ENCODE results near the gene FARP1.

The FARP1 gene

DNA sequence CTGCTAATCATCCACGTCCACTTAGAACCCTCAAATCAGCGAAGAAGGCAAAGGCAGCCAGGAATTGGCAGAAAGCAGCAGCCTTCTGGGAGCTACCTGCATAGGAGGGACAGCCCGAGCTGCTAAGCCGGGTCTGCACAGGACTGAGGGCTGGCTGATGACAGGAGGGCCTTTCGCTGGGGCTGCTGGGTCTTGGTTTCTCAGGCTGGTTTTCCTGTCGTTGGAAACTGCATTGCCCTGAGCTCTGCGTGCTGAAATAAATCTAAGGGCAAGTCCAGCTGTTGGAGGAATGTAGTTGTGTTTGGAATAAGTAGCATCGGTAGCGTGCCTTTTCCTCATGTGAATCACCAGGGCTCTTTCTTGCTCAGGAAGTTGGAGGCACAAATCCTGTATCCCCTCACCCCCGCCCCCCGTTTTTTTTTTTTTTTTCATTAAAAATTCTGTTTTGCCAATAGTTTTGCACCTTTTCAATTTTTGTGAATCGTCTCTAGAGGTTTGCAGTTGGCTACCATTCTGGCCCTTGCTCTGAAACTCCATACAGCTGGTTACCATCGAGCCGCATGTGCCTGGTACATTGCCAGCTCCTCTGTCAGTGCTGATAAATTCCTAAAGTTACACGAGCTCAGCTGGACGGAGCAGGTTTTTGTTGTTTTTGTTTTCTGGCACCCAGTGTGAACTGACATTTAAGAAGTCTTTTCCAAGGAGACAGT is 228.1 kb downstream of the FARP1 start:
- no peaks in the 10 kb centered on the region for H3K36me3 Mint-ChIP-seq
- no peak for DNase-seq (ENCODE audit: low spot score in 2 of 2)

DNA sequence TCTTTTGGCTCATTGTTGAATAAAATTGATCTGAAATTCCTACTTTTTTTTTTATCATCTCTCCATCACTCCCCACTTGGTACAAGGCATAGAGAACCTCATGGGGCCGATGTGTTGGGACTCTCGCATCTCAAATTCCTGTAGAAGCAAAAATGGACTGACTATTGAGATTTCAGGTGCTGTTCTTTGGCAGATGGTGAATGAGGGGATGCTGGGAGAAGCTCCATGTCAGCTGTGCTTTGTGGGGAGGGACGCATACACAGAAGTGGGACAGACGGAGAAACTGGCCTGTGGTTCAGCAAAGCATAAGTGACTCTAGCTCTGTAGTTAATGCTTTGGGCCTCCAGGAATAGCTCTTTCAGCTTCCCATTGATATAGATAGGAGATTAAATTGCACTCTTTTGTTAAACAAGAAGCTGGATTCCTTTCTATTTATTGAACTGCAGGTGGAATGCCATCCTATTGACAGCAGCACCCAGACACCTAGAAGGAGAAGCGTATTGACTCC is 228.7 kb downstream of the FARP1 start:
- Mint-ChIP-seq H3K9me3 (peaks cover 9% of the 10 kb centered on the region), H3K36me3 (no peaks in the 10 kb centered on the region), H3K27ac (no peak overlapping the region), H3K4me1 (no peaks in the 10 kb centered on the region), H3K4me3 (no peak overlapping the region)
- DNase-seq (ENCODE audit: low spot score in 2 of 2) (no peak), ATAC-seq (no peak)

More for the DNA sequence above, 228.1 kb downstream of the FARP1 start:
- ATAC-seq = no peak
- Mint-ChIP-seq H3K4me1 (no peaks in the 10 kb centered on the region), H3K27ac (no peak overlapping the region), H3K4me3 (no peak overlapping the region), H3K9me3 (peaks cover 9% of the 10 kb centered on the region)

DNA sequence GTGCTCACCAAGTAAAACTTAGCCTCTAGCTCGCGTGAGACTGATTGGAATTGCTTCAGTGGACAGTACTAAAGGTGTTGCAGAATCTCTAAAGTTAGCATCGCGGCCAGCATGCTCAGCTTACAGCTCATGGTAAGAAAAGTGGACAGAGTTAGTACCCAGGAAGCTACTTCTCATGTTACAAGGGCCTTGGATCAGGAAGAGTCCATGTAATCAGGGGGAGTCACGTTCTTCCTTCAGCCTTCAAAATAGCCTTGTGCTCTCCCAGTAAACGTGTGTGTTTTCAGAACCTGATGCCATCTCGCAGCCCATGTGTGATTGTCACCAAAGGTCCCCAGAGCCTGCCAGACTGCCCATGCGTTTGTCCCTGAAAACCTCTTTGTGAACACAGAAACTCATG is 230.0 kb downstream of the FARP1 start:
- no peak for DNase-seq (ENCODE audit: low spot score in 2 of 2)
- Mint-ChIP-seq H3K27ac (no peak overlapping the region), H3K4me3 (no peak overlapping the region), H3K4me1 (no peaks in the 10 kb centered on the region), H3K36me3 (no peaks in the 10 kb centered on the region), H3K9me3 (peaks cover 9% of the 10 kb centered on the region)
- ATAC-seq = no peak

DNA sequence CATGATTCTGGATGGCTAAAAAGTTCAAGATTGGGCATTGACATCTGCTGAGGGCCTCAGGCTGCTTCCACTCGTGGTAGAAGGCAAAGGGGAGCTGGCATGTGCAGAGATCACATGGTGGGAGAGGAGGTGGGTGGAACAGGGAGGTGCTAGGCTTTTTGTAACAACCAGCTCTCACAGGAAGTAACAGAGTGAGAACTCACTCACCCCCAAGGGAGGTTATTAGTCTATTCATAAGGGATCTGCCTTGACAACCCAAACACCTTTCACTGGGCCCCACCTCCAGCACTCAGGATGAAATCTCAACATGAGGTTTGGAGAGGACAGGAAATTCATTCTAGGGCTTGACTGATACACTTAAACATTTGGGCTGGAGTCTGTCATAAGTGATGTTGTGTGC is 231.9 kb downstream of the FARP1 start:
- no peaks in the 10 kb centered on the region for H3K36me3 Mint-ChIP-seq
- H3K4me1 Mint-ChIP-seq = no peaks in the 10 kb centered on the region
- H3K4me3 Mint-ChIP-seq = no peak overlapping the region
- DNase-seq (ENCODE audit: low spot score in 2 of 2) (no peak), ATAC-seq (no peak)
- H3K9me3 Mint-ChIP-seq = peaks cover 8% of the 10 kb centered on the region
- no peak overlapping the region for H3K27ac Mint-ChIP-seq

DNA sequence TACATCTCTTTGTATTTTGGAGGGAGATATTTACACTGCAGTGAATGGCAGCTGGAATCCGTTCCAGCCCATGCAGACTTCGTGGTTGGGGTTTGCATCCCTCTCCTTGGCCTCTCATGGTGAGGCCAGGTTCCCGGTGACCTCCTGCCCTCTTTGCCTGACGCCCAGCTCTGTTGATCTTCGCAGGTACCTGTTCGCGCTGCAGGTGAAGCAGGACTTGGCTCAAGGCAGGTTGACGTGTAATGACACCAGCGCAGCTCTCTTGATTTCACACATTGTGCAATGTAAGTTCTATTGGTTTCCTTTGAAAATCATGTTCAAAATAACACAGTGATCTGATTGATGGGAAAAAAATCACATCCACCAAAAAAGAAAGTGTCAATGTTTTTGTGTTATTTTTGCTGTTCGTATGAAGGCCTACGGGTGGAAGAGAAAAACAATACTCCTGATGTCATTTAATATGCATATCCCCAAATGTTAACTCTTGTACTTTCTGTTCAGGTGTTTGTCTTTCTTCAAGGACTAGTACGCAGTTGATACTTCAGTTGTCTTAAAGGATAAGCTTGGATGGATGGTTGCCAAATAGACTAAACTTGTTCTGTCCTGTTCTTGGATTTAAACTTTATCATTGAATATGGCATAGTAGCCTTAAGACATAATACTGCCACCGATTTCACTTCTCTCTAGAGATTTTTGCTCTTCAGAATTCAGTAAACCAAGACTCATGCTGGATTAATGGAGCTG is 234.9 kb downstream of the FARP1 start:
- DNase-seq (ENCODE audit: low spot score in 2 of 2) (no peak), ATAC-seq (no peak)
- H3K36me3 Mint-ChIP-seq = no peaks in the 10 kb centered on the region
- peaks cover 3% of the 10 kb centered on the region for H3K9me3 Mint-ChIP-seq
- H3K27ac Mint-ChIP-seq = no peak overlapping the region
- H3K4me3 Mint-ChIP-seq = no peak overlapping the region
- H3K4me1 Mint-ChIP-seq = no peaks in the 10 kb centered on the region

DNA sequence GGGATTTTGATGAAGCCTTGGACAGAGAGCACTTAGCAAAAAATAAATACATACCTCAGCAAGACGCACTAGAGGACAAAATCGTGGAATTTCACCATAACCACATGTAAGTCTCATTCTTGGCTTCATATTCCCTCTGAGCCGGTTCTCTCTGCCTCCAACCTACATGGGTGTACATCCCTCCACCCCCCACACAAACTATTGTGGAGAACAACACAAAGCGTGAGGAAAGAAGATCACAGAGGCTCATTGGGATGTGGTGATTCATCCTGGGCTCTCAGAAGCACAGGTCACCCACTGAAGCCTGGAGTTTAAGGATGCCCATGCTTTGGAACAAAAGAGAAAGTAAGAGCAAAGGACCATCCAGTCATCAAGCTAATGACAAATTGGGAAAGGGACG is 241.8 kb downstream of the FARP1 start:
- Mint-ChIP-seq H3K27ac (no peak overlapping the region), H3K4me1 (peaks cover 6% of the 10 kb centered on the region), H3K4me3 (no peak overlapping the region), H3K9me3 (no peaks in the 10 kb centered on the region), H3K36me3 (no peaks in the 10 kb centered on the region)
- no peak for DNase-seq (ENCODE audit: low spot score in 2 of 2)
- ATAC-seq = no peak

DNA sequence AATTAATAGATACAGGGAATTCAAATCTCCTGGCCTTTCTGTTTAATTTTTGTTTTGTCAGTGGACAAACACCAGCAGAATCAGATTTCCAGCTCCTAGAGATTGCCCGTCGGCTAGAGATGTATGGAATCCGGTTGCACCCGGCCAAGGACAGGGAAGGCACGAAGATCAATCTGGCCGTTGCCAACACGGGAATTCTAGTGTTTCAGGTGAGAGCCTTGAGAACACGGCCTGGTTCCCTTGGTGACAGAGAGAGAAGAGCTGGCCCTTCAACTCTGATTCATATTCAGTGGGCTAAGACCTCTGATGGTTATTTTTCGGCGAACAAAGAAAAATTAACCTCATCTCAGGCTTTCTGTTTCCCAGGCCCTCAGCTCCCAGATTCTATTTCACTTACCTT is 242.7 kb downstream of the FARP1 start:
- no peak overlapping the region for H3K4me3 Mint-ChIP-seq
- no peak for ATAC-seq
- no peak overlapping the region for H3K27ac Mint-ChIP-seq

DNA sequence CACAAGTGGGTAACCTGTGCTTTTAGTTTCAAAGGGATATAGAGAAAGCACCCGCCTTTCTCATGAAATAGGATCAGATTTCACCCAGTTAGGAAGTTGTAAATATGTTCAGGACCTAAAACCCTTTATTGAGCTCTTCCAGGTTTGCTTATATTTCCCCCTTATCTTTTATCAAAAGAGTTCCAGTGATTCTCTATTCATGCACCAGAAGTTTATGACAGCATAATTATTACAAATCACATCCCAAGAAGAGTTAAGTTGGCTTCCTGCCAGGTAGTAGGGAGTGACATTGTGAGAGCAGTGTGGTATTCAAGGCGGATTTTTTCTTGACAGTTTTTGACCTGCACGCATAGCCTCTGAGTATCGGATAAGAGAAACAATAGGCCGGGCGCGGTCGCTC is 243.7 kb downstream of the FARP1 start:
- no peak overlapping the region for H3K4me3 Mint-ChIP-seq
- DNase-seq (ENCODE audit: low spot score in 2 of 2) = no peak
- H3K36me3 Mint-ChIP-seq = no peaks in the 10 kb centered on the region
- no peak overlapping the region for H3K27ac Mint-ChIP-seq
- no peak for ATAC-seq
- H3K9me3 Mint-ChIP-seq = no peaks in the 10 kb centered on the region
- H3K4me1 Mint-ChIP-seq = peaks cover 6% of the 10 kb centered on the region

More for the DNA sequence above, 242.7 kb downstream of the FARP1 start:
- H3K4me1 Mint-ChIP-seq = peaks cover 6% of the 10 kb centered on the region
- no peaks in the 10 kb centered on the region for H3K36me3 Mint-ChIP-seq
- DNase-seq (ENCODE audit: low spot score in 2 of 2) = no peak
- no peaks in the 10 kb centered on the region for H3K9me3 Mint-ChIP-seq

DNA sequence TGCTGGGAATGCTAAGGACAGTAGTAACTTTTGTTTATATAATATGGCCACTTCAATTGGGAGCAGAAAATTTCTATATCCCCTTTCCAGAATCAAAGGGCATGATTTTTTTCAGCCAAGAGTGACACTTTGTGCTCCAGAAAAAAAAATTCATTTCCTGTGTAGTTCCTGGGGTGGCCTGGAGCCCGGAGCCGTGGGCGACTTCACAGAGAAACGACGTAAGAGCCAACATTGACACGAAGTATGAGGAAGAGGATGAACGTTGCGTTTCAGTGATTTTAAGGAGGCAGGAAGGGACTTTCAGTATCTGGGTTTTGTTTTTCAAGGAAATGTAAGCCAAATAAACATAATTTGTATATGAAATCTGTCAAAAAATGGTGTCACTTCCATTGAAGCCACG is 246.4 kb downstream of the FARP1 start:
- H3K4me3 Mint-ChIP-seq = no peak overlapping the region
- no peaks in the 10 kb centered on the region for H3K36me3 Mint-ChIP-seq
- H3K27ac Mint-ChIP-seq = no peak overlapping the region
- no peak for ATAC-seq
- H3K4me1 Mint-ChIP-seq = peaks cover 6% of the 10 kb centered on the region
- no peaks in the 10 kb centered on the region for H3K9me3 Mint-ChIP-seq
- DNase-seq (ENCODE audit: low spot score in 2 of 2) = no peak

DNA sequence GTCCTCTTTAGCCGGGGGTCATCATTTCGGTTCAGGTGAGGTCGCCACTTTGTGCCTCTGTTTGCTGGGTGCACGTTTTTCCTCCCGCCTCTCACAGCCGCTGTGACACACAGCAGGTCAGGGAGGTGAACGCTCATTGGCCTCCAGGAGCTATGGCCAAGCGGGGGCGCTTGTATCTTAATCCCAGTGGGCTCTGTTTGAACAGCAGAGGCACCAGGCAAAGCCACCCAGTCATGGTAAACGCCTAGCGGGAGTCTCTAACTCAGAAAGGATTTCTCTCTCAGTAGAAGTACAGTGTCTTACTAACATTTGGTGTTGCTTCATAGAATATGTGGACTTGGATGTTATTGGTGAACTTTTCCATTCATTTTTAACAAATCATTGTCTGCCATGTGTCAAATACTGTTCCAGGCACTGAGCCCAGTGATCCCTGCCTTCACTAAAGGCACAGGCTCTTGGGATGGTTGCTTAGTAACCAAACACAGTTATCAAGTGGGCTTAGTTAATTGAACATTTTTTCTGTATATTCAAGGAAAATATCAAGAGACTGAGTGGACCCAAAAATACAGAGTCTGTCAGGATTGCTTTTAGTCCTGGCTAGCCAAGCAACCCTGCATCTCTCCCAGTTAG is 247.3 kb downstream of the FARP1 start:
- no peaks in the 10 kb centered on the region for H3K4me1 Mint-ChIP-seq
- no peak overlapping the region for H3K27ac Mint-ChIP-seq
- no peaks in the 10 kb centered on the region for H3K36me3 Mint-ChIP-seq
- H3K9me3 Mint-ChIP-seq = no peaks in the 10 kb centered on the region
- ATAC-seq = no peak
- no peak overlapping the region for H3K4me3 Mint-ChIP-seq
- no peak for DNase-seq (ENCODE audit: low spot score in 2 of 2)

DNA sequence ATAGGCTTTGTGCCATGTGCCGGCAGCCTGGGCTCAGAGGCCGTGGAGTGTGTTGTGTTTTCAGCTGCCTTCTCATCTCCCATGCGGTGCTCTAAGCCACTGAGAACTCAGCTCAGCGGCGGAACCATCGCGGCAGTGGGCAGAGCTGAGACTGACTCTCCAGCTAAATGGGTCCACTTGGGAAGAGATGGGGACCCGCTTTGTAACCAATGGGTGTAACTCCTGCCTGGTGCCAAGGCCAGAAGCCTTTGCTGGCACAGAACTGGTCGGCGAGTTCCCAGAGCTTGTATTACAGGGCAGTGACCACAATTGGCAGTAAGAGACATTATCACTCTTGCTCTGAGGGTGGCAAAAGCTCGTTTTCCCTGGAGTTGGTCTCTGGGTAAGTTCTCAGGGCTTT is 251.0 kb downstream of the FARP1 start:
- Mint-ChIP-seq H3K4me3 (no peak overlapping the region), H3K27ac (no peak overlapping the region), H3K4me1 (no peaks in the 10 kb centered on the region)

DNA sequence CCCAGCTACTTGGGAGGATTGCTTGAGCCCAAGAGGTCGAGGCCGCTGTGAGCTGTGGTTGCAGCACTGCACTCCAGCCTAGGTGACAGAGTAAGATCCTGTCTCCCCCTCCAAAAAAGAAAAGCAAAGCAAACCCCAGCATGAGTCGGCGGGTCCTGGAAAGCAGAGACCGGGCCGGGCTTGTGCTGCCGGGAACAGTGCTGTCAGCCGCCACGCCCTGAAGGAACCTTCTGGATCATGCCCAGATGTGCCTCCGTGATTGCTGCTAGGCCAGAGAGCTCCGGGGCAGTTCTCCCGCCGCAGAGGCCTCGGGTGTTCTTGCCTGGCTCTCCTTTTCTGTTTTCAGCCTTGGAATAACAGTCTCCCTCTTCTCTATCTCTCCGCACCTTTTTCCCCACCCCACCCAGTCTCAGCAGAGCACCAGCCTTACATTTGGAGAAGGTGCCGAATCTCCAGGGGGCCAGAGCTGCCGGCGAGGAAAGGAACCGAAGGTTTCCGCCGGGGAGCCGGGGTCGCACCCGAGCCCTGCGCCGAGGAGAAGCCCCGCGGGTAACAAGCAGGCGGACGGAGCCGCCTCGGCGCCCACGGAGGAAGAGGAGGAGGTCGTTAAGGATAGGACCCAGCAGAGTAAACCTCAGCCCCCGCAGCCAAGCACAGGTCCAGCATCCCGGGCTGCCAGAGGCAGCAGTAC is 252.1 kb downstream of the FARP1 start:
- no peak for DNase-seq (ENCODE audit: low spot score in 2 of 2)
- no peak overlapping the region for H3K27ac Mint-ChIP-seq
- H3K4me3 Mint-ChIP-seq = no peak overlapping the region
- no peak for ATAC-seq
- H3K36me3 Mint-ChIP-seq = no peaks in the 10 kb centered on the region
- H3K4me1 Mint-ChIP-seq = no peaks in the 10 kb centered on the region
- no peaks in the 10 kb centered on the region for H3K9me3 Mint-ChIP-seq

More for the DNA sequence above, 251.0 kb downstream of the FARP1 start:
- DNase-seq (ENCODE audit: low spot score in 2 of 2) = no peak
- Mint-ChIP-seq H3K36me3 (no peaks in the 10 kb centered on the region), H3K9me3 (no peaks in the 10 kb centered on the region)
- ATAC-seq = no peak

DNA sequence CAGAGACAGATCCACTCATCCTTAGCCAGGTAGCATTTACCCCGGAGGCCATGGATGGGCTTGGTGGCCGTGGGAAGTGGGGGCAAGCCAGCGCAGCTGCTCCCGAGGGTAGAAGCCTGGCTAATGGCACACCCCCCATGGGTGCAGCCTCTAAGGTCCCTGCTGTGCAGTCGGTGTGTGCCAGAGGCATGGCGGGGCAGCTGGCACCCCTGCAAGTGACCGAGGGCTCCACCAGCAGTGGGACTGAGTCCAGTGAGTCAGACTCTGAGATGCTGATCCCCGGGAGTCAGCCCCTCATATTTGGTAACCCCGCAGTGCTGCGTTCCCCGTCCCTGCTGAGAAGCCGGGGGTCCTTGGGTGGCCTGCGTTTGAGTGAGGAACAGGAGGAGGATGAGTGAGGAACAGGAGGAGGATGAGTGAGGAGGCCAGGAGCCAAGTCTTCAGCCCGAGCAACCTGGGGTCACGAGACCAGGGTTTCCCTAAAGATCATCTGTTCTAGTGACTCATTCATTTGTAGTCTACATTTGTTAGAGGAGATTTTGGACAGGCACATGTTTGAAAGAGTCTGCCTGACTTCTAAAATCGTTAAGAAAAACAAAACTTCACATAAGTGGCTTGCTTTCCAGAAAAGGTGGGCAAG is 253.3 kb downstream of the FARP1 start:
- Mint-ChIP-seq H3K4me3 (no peak overlapping the region), H3K36me3 (no peaks in the 10 kb centered on the region), H3K27ac (no peak overlapping the region), H3K9me3 (no peaks in the 10 kb centered on the region), H3K4me1 (no peaks in the 10 kb centered on the region)
- ATAC-seq (no peak), DNase-seq (ENCODE audit: low spot score in 2 of 2) (no peak)

DNA sequence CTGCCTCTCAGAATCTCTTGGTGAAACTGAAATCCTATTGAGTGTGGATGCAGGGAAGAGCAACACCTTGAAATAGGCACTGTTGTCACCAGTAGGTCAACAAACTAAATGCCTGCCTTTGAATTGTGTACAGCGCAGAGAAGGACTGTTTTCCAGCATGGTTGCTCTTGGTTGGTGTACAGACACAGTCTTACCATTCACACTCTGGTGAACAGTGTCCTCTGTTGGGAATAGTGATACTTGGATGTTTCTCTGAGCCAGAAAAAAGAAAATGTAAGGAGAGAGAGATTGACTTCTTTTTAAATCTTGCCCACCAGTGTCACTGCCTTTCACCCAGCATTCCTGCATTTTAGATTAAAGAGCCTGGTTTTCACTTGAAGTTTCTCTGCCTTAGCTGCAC is 254.3 kb downstream of the FARP1 start:
- DNase-seq (ENCODE audit: low spot score in 2 of 2) = no peak
- Mint-ChIP-seq H3K36me3 (no peaks in the 10 kb centered on the region), H3K27ac (no peak overlapping the region), H3K4me3 (no peak overlapping the region), H3K4me1 (no peaks in the 10 kb centered on the region), H3K9me3 (no peaks in the 10 kb centered on the region)
- no peak for ATAC-seq

DNA sequence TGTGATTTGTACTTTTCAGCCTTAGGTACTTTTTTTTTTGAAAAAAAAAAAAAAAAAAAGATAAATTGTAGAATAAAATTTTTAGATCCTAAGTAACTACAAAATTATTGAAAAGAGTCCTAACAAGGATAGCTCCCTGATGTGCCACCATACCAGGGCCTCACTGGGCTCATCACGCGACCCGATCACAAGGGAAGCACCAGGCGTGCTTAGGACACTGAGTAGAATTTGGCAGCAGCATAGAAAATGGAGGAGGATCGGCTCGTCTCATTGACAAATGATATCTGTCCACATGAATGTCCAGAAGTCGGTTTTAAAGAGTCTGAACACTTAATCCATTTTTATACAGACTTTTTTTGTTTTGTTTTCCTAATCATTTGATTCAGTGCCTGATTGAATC is 255.0 kb downstream of the FARP1 start:
- no peak overlapping the region for H3K27ac Mint-ChIP-seq
- no peak for ATAC-seq

More for the DNA sequence above, 255.0 kb downstream of the FARP1 start:
- no peaks in the 10 kb centered on the region for H3K9me3 Mint-ChIP-seq
- no peaks in the 10 kb centered on the region for H3K36me3 Mint-ChIP-seq
- no peak for DNase-seq (ENCODE audit: low spot score in 2 of 2)
- H3K4me1 Mint-ChIP-seq = no peaks in the 10 kb centered on the region
- no peak overlapping the region for H3K4me3 Mint-ChIP-seq

All from stimulated activated effector memory CD8-positive, alpha-beta T cell treated with anti-CD3 and anti-CD28 coated beads, Interleukin-12 subunit alpha, Interleukin-12 subunit beta, amount 100 ng/mL, for 72 hours (primary cell).